Endometrium (tissue), 2 donors: ENCODE measurements around the gene C10orf62.
"Not testable (repeated sequence)": the region's sequence is repeated elsewhere in the genome, so short reads cannot be mapped to it uniquely, and the experiment has no call there.

Experiments used
- FAIRE-seq: peaks from 2 replicates; lab custom pipeline; 2012; peaks lifted over from hg19 to GRCh38; lab: Jason Lieb, UNC
- donor health status: control.
- donor health status: control.

The C10orf62 gene, protein sequence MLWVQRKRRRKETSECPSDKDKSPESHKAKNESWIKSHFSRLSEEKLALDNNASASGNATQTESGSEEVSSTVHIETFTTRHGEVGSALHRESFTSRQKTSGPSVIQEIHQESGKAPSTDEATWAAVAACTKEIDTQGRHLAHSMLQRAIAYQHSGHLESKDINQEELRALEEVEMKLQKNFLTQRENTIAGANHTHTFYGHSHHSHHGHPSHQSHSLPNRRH

DNA sequence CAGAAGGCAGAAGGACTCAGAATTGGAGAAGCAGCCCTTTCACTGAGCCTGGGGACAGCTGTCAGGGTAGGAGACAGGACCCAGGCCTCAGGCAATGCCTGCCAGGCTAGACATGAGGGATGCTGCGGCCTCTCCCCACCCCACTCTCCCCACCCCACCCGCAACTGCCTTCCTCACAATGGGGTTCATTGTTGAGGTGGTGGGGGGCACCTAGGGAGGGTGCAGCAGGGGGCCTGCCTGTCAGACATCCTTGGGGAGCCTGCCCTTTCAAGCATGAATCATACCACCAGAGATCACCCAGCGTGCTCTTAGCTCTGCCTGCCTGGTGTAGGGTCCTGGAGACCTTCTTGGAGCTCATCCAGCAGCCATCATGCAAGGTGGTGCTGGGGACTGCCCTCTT lies at the start of gene C10orf62:
TSS of gene C10orf62 (plus strand) at position 243 of the 400 bp plus-strand sequence. CDS start 177 bp downstream, outside the sequence.
- FAIRE-seq: no peak

DNA sequence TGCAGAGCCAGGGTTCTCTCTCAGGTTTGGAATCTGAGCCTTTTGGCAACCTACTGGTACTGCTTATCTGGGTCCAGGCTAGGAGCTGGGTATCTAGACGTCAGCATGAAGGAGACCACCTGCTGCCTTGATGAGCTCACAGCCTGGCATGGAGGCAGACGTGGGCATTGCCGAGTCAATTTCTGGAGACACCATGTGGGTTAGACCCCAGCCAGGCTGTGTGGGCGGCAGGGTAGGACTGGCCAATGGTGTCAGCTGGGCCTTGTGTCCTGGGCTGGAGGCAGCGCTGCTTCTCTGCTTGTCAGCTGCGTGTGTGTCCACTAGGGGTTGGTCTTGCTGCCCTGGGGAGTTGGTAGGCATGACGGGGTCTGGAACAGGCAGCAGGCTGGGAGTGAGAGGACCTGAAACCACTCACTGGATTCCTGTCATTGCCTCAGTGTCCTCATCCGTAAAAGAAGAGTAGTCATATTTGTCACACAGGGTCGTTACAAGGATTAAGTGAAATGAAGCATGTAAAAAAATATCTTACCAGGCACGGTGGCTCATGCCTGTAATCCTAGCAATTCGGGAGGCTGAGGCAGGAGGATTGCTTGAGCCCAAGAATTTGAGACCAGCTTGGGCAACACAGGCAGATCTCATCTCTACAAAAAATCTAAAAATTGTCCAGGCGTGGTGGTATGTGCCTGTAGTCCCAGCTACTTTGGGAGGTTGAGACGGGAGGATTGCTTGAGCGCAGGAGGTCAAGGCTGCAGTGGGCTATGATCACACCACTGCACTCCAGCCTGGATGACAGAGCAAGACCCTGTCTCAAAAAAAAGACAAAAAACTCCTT lies 48.6 kb upstream of the C10orf62 start:
- no peak for FAIRE-seq

DNA sequence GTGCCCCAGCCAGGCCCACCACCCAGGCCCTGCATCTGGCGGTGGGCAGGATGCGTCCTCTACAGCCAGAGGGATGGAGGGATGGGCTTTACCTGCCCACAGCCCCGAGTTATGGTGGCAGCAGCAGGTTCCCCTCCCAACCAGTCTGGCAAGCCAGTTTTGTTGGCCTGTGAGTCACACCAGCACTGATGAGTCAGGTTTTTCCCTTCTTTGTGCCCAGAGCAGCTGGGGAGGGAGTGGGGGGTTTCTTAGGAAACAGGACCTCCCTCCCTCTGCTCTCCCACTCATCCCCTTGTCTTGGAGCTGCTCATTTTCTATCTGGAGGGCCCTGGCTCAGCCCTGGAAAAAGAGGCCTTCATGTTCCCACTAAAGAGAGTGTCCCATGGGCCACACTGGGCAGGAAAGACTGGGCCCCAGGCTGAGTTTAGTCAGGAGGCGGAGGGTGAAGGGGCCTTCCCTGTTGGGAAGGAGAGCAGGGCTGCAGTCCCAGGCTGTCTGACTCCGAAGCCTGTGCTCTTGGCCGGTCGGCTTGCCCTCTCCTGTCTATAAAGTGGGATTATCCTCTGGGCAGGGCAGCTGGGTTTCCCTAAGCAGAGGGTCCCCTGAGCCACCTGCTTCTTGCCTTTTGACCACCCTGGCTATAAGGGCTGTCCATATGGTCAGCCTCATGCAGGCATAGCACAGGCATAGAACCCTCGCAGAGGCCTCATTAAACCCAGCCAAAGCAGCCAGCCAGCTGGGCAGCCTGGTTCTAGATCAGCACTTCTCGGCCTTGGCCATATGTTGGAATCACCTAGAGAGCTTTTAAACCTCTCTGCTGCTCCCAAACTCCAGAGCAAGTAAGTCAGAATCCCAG lies 47.1 kb upstream of the C10orf62 start:
- no peak for FAIRE-seq

DNA sequence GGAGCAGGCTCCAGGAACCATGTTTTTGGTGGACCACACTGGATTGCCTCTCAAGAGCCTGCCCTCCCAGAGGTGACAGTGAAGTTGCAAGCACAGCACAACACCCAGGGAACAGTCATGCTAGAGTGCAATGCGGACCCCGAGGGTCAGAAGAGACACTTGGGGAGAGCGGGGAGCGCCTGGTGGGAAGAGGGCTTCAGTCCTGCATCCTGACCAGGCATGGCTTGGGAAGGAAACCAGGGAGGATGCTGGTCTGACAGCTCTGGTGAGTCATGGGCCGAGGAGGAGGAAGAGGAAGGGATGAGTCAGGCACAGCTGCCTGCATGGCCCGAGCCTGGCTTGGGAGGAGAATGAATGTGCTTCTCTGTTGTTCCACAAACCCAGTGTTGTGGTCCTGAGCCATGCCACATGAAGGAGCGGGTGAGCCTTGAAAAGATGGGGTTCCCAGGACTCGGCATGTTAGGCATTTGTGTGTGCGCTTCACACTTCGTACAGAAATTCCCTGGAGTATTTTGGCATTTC lies 46.4 kb upstream of the C10orf62 start:
- FAIRE-seq: no peak

DNA sequence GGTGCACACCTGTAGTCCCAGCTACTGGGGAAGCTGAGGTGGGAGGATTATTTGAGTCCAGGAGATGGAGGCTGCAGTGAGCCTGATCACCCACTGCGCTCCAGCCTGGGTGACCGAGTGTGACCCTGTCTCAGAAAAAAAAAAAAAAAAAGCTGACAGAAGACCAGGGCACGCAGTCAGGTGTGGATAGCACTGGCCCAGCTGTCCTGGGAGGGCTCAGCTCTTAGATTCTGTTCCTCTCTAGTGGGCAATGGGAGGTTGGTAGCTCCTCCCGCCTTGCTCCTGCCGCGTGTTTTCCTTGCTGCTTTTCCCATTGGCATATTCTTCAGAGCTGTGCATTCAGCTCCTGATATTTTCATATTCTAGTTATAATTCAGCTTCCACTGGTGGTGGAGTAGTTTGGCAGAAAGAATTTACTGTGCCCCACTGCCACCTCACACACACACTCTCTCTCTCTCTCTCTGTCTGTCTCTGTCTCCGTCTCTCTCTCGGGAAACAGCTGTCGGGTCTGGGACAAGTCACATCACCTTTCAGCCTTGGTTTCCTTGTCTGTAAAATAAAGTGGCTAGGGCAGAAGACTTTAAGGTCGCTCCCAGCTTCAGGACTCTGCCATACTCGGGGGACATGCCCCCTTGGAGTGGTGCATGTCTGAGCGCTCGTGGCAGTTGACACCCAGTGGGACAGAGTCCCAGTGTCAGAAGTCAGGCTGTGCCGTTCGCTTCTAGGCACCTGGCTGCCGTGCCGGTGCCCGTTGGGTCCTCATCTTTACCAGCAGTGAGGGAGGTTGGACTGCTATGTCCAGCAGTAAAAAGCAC lies 42.9 kb upstream of the C10orf62 start:
- FAIRE-seq: no peak

DNA sequence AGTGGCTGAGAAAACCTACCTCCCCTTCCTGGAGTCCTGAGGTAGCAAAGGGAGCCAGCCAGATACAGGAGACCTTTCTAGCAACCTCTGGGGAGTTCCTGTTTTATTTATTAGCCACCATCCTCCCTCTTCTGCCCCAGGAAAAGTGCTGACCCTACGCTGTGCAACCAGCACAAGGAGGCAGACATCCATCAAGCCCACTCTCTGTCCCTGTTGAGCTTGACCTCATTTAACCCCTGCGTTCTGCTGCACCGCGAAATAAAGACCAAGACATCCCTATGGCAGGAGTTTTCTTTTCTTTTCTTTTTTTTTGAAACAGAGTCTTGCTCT lies 42.3 kb upstream of the C10orf62 start:
- no peak for FAIRE-seq

DNA sequence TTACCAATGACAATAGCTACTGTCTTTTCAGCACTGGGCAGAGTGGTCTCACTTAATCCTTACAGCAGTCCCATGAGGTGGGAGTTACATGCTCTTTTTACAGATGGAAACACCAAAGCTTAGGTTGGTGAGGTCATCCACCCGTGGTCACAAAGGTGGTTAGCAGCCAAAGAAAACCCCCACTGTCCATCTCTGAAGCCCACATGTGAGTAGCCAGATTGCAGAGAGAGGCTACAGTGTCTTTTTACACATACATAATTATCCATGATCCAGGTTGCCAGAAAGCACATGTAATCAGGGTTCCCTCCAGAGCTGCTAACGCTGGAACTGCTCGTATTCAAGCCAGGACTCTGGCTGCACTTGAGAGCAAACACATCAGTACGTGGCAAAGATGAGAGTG lies 41.6 kb upstream of the C10orf62 start:
- FAIRE-seq: no peak

DNA sequence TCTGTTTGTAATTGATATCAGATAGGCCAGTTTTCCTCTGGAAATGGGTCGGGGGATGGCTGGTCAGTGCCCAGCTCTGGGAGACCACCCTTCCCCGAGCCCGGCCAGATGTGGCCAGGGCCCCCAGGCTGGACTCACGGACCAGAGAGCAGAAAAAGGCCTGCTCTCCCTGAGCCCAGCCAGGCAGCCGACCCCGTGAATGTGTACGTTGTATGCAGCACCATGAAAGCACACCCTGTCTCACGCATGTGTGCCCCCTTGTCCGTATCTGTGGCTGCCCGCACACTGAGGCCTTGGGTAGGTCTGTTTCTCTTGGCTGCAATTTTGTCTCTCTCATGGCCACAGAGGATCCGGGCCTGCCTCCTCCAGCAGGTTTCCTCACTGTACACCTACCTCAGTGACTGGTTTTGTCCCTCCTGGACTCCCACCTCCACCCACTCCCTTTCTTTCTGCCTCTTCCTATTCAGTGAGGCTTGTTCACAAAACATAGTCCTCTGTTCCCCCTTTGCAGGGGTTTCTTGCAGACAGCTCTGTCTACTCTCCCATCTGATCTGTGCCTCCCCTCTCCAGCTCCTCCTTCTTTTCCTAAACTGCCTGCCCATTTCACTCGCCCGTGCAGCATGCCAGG lies 40.6 kb upstream of the C10orf62 start:
- FAIRE-seq: no peak

DNA sequence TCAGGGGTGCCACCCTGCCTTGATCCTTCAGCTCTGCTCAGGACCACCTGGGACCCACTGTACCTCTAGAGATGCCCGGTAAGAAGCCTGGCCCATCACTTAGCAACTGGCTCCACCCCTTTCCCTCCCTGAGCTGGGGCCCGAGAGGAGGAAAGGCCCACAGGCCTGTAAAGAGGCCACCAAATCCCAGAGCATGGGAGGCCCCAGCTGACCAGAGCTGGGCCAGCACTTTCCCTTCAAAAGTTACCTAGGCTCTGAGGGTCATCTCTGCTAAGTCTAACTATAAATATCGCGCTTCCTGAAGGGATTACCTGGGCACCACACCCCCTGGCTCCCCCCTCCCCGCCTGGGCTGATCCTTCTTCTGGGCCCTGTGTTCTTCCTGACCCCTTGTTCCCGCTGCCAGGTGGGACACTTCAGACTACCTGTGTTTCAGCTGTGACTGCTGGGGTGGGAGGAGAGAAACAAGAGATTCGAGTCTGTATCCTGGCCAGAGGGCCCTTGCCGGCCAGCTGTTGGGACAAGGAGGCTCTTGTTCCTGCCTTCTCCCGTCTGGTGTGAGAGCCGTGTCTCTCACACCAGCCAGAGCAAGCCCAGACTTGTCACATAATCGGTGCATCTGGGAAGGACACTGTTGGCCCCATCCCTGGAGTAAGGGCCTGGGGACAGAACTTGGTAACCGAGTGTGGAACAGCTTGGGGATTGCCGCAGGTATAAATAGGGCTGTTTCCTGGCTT lies 39.8 kb upstream of the C10orf62 start:
- FAIRE-seq: no peak

DNA sequence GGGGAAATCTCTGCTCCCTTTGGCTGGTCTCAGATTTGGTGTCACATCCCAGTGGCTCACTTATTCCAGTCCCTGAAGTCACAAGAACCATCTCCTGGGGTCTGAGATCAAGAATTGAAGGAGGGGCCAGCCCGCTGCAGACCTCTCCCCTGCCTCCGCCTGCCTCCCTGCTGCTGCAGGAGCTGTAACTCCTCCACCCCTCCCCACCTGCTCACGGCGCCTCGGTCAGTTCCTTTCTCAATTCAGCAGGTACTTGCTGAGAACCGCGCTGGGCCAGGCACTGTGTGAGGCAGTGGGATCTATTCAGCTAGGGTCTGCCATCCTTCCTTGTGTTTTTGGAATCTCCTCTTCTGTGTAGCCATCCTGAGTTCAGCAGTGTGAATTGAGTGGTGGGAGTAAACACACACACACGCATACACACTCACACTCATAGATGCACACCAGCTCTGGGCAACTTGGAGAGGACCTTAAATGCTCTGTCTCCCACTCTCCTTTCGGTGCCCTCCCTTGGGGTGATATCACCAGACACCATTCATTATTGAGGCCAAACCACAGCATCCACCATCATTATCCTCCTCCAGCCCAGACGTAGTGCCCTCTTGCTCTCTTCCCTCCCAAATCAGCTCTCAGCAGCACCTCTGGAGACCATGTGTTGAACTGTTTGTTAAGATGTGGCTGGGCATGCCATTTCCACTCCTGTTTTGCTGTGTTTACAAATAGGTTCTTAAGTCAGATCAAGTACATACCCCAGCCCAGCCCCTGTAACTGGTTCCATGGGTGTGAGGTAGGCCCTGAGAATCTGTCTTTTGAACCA lies 39.0 kb upstream of the C10orf62 start:
- FAIRE-seq: no peak

DNA sequence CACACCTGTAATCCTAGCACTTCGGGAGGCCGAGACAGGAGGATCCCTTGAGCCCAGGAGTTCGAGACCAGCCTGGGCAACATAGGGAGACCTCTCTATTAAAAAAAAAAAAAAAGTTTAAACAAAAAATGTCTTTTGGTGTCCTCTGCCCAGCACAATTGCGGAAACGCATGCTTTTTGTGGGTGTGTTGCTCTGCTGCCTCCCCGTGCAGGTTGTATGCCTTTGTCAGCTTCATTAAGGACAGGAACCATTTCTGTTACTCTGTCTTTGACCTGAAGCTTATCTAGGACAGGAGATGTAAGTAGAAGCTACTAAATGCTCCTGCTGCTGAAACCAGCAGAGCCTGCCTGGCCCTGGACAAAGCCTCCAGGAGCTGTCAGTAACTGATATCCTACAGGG lies 38.2 kb upstream of the C10orf62 start:
- no peak for FAIRE-seq

DNA sequence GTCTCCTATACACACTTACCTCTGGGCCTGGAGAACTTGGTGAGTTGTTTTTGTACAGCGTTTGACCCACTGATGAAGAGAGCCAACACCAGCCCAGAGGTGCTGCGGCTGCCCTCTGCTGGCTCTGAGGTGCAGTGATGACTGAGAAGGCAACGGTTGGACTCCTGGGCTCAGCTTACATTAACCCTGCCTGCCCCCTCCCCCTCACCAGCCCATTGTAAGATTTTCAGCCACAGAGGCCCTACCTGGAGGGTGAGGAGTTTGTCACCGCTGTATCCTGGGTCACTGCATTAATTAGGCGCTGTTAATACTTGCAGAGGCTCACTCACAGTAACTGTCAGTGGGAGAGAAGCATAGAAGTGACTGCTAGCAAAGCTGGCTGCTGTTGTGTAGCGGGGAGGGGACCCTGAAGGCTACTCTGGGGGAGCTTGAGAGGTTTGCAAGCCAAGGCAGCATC lies 35.9 kb upstream of the C10orf62 start:
- FAIRE-seq: no peak

DNA sequence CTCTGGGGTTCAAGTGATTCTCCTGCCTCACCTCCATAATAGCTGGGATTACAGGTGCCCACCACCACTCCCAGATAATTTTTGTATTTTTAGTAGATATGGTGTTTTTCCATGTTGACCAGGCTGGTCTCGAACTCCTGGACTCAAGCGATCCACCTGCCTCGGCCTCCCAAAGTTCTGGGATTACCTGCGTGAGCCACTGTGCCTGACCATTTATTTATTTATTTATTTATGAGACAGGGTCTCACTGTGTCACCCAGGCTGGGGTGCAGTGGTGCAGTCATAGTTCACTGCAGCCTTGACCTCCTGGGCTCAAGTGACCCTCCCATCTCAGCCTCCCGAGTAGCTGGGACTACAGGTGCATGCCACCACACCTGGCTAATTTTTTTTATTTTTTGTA lies 35.2 kb upstream of the C10orf62 start:
- FAIRE-seq: not testable (repeated sequence)

DNA sequence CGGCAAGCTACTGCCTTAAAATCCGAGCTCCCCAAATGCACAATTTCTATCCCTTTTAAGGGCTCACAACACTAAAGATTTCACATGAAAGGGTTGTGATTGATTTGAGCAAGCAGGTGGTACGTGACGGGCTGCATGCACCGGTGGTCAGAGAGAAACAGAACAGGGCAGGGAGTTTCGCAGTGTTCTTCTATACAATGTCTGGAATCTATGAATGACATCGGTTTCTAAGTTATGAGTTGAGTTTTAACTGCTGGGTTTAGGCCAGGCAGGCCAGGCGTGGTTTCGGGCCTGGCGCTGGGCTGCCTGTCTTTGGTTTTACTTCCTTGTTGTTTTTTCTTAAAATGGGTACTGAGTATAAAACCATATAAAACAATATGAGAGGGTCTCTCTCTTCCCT lies 34.0 kb upstream of the C10orf62 start:
- FAIRE-seq: not testable (repeated sequence)

DNA sequence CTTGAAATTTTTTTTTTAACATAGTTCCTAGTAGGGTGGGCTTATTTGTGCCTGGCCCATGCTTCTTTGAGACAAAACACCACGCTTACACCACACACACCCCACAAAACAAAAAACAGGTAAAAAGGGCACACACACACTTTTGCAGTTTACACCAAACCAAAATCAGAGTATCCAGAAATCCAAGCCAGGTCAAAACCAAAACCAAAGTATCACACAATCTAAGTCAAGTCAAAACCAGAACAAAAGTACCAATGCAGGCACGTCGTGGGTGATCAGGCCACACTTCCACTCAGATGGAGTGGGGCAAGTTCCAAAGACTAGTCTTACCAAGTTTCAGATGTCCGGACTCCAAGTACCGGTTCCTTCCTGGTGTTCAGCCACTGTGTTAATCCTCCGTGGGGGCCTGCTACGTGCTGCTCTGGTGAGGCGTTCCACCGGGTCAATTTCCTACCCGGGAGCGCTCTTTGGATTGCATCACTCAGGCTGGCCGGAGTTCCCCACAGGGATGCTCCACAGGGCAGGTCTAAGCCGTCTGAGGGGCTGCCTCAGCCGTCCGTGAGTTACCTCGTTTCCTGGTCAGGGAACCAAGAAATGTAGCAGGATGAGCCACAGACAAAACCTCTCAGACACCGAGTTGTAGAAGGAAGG lies 28.7 kb upstream of the C10orf62 start:
- not testable (repeated sequence) for FAIRE-seq

DNA sequence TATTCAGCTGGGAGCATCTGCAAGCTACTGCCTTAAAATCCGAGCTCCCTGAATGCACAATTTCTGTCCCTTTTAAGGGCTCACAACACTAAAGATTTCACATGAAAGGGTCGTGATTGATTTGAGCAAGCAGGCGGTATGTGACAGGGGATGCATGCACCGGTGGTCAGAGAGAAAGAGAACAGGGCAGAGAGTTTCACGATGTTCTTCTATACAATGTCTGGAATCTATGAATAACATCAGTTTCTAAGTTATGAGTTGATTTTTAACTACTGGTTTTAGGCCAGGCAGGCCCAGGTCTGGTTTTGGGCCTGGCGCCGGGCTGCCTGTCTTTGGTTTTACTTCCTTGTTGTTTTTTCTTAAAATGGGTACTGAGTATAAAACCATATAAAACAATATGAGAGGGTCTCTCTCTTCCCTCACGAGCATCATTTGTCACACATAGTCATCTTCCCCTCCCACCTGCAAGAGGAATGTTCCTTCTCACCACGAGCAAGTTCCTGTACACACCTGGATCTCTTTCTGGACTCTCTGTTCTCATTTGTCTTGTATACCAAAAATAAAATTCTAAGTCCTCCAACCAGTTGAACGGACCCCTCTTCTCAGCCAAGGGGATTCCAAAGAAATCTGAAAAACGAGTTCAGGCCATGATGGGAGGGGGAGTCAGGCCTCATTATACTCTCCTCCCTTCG lies 28.0 kb upstream of the C10orf62 start:
- FAIRE-seq: not testable (repeated sequence)

DNA sequence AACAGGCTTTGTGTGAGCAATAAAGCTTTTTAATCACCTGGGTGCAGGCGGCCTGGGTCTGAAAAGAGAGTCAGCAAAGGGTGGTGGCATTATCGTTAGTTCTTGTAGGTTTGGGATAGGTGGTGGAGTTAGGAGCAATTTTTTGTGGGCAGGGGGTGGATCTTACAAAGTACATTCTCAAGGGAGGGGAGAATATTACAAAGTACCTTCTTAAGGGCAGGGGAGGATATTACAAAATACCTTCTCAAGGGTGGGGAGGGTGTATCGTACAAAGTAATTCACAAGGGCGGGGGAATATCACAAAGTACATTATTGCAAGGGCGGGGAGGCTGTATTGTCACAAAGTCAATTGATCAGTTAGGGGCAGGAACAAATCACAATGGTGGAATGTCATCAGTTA lies 27.2 kb upstream of the C10orf62 start:
- not testable (repeated sequence) for FAIRE-seq

DNA sequence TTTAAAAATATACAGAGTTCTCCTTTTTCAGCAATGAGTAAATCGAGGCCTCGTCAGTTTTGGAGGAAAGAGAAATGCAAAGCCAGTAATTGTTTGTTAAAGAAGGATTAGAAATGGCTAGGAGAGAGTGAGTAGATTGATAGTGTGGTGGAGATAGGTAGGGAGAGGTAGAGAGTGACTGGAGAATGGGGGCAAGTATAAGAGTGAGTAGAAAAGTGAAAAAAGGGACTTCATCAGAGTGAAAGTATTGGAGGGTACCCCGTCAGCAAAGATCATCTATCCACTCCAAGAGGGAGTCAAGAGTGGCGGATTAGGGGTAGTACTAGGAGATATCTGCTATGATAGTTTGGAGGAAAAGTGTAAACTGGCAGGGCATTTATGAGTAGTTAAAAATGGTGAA lies 26.2 kb upstream of the C10orf62 start:
- no peak for FAIRE-seq
